Measurements from ENCODE around the gene KIAA0930. TPM values are rescaled to one million over a fixed set of nuclear protein-coding genes. Genes with fewer than 3 reads are reported as not detected.
A peak's percentile ranks its signal among the peaks of the same experiment; 100 is the strongest.

The KIAA0930 gene
- total and polyA plus RNA-seq, 2 donors (not counting 1 experiment from before 2014, with no cell fraction given) = 27.0 to 46.8 TPM

- no peak for DNase-seq
- peak overlapping the region; percentile 13 to 69 (median 65) for H3K4me3 ChIP-seq (ENCODE audit: control extremely low read depth in 1 of 5, extremely low read depth in 1 of 5, insufficient read depth in 1 of 5, low read depth in 2 of 5, low read length in 4 of 5)
- intact Hi-C loops (cut with micrococcal nuclease) = loop anchor here (2.0 kb wide), 1 partner anchor 77 kb away; the partner anchor contains the start of gene NUP50
- 40% methylated on average over 2 of the region's 8 CpGs for WGBS (ENCODE audit: insufficient coverage)
- Mint-ChIP-seq H3K4me1 (peaks cover 68% of the 10 kb centered on the region), H3K27ac (peak overlapping the region; percentile 32), H3K27me3 (no peaks in the 10 kb centered on the region), H3K4me3 (peak overlapping the region; percentile 93), H3K9me3 (ENCODE audit: insufficient read depth) (no peaks in the 10 kb centered on the region)
- H2AFZ ChIP-seq (ENCODE audit: insufficient read depth, low read depth, low read length, poor library complexity, severe bottlenecking) = peak overlapping the region; percentile 72
- H3K36me3 ChIP-seq (replicated peaks in 1 of 2; ENCODE audit: control extremely low read depth in 1 of 2, control insufficient read depth in 1 of 2, extremely low read depth in 1 of 2, insufficient read depth in 2 of 2, low read length in 1 of 2) = peaks cover 0 to 13% of the 10 kb centered on the region in 2 experiments
- no peak overlapping the region for H3K27ac ChIP-seq (ENCODE audit: low read length in 2 of 2)
- no peak for TF ChIP-seq EZH2 (IDR thresholded peaks at IDR 0.05; ENCODE audit: borderline replicate concordance, insufficient read depth, low read depth, low read length, poor library complexity, severe bottlenecking)
- TF ChIP-seq CTCF (IDR thresholded peaks at IDR 0.05) = no peak
- H3K9me3 ChIP-seq (ENCODE audit: control extremely low read depth in 1 of 3, control insufficient read depth in 2 of 3, insufficient read depth in 1 of 3, low read length in 2 of 3) = no peaks in the 10 kb centered on the region
- H3K4me2 ChIP-seq (replicated peaks; ENCODE audit: low read depth, low read length, poor library complexity, severe bottlenecking) = peak overlapping the region; percentile 99
- peaks cover 46 to 64% of the 10 kb centered on the region in 2 donors for H3K4me1 ChIP-seq (ENCODE audit: control insufficient read depth in 2 of 2, insufficient read depth in 2 of 2, low read length in 2 of 2)
- ChIA-PET CTCF (no interaction called here), POLR2A (no interaction called here)
- peaks cover 34% of the 10 kb centered on the region for H4K20me1 ChIP-seq (ENCODE audit: control insufficient read depth, insufficient read depth, low read length, poor library complexity, severe bottlenecking)
- peak overlapping the region; percentile 66 for H3K9ac ChIP-seq (ENCODE audit: low read length)
- ATAC-seq (ENCODE audit: low read depth) = no peak
- peaks cover 46% of the 10 kb centered on the region for H3K79me2 ChIP-seq (ENCODE audit: control insufficient read depth, insufficient read depth, low read length)
- H3K27me3 ChIP-seq (replicated peaks in 1 of 4; ENCODE audit: control extremely low read depth in 1 of 4, control insufficient read depth in 3 of 4, insufficient read depth in 4 of 4, low read length in 3 of 4) = no peaks in the 10 kb centered on the region
These were observed 1.0 kb downstream of the KIAA0930 start for GRCh38 chr22:45239681-45240051.

- no peaks in the 10 kb centered on the region for H3K27me3 ChIP-seq (replicated peaks in 1 of 4; ENCODE audit: control extremely low read depth in 1 of 4, control insufficient read depth in 3 of 4, insufficient read depth in 4 of 4, low read length in 3 of 4)
- H2AFZ ChIP-seq (ENCODE audit: insufficient read depth, low read depth, low read length, poor library complexity, severe bottlenecking) = no peak overlapping the region
- H3K4me1 Mint-ChIP-seq = peaks cover 73% of the 10 kb centered on the region
- H3K9me3 ChIP-seq (ENCODE audit: control extremely low read depth in 1 of 3, control insufficient read depth in 2 of 3, insufficient read depth in 1 of 3, low read length in 2 of 3) = no peaks in the 10 kb centered on the region
- H3K9me3 Mint-ChIP-seq (ENCODE audit: insufficient read depth) = no peaks in the 10 kb centered on the region
- H3K27me3 Mint-ChIP-seq = no peaks in the 10 kb centered on the region
- TF ChIP-seq CTCF (IDR thresholded peaks at IDR 0.05) (no peak), EZH2 (IDR thresholded peaks at IDR 0.05; ENCODE audit: borderline replicate concordance, insufficient read depth, low read depth, low read length, poor library complexity, severe bottlenecking) (no peak)
- no peak for DNase-seq
- H3K4me3 ChIP-seq (ENCODE audit: control extremely low read depth in 1 of 5, extremely low read depth in 1 of 5, insufficient read depth in 1 of 5, low read depth in 2 of 5, low read length in 4 of 5) = peak overlapping the region in 4 of 5 experiments; percentile 13 to 69 (median 65)
- ChIA-PET CTCF (no interaction called here), POLR2A (no interaction called here)
- no peak for ATAC-seq (ENCODE audit: low read depth)
- H3K27ac Mint-ChIP-seq = peak overlapping the region; percentile 70
- WGBS (ENCODE audit: insufficient coverage) = 75% methylated on average over 5 of the region's 6 CpGs
- H3K9ac ChIP-seq (ENCODE audit: low read length) = peak overlapping the region; percentile 66
- peaks cover 34% of the 10 kb centered on the region for H4K20me1 ChIP-seq (ENCODE audit: control insufficient read depth, insufficient read depth, low read length, poor library complexity, severe bottlenecking)
- peaks cover 51 to 70% of the 10 kb centered on the region in 2 donors for H3K4me1 ChIP-seq (ENCODE audit: control insufficient read depth in 2 of 2, insufficient read depth in 2 of 2, low read length in 2 of 2)
- H3K79me2 ChIP-seq (ENCODE audit: control insufficient read depth, insufficient read depth, low read length) = peaks cover 51% of the 10 kb centered on the region
- H3K27ac ChIP-seq (ENCODE audit: low read length in 2 of 2) = no peak overlapping the region
- H3K4me3 Mint-ChIP-seq = peak overlapping the region; percentile 93
- intact Hi-C loops (cut with micrococcal nuclease) = no loop called here
- H3K4me2 ChIP-seq (replicated peaks; ENCODE audit: low read depth, low read length, poor library complexity, severe bottlenecking) = peak overlapping the region; percentile 99
- peaks cover 0 to 15% of the 10 kb centered on the region in 2 experiments for H3K36me3 ChIP-seq (replicated peaks in 1 of 2; ENCODE audit: control extremely low read depth in 1 of 2, control insufficient read depth in 1 of 2, extremely low read depth in 1 of 2, insufficient read depth in 2 of 2, low read length in 1 of 2)
These were observed 1.6 kb downstream of the KIAA0930 start for GRCh38 chr22:45238957-45239680.

Data from B cell (primary cell).